Colon (tissue), 2 donors: ENCODE data around the gene EPHB6.

Experiments used
- FAIRE-seq: peaks from 2 replicates; lab custom pipeline; 2012; peaks lifted over from hg19 to GRCh38; lab: Jason Lieb, UNC
- donor health status: control.
- donor health status: control.

Gene EPHB6

GRCh38 chr7:142835487-142835886 lies 19.4 kb upstream of the EPHB6 start:
- no peak for FAIRE-seq

GRCh38 chr7:142836426-142836825 lies 18.4 kb upstream of the EPHB6 start:
- FAIRE-seq: no peak

- FAIRE-seq: no peak
These were observed 16.2 kb upstream of the EPHB6 start for GRCh38 chr7:142838461-142839213.

GRCh38 chr7:142842251-142842766 lies 12.6 kb upstream of the EPHB6 start:
- no peak for FAIRE-seq

GRCh38 chr7:142847353-142847752 lies 7.5 kb upstream of the EPHB6 start:
- FAIRE-seq: no peak

- FAIRE-seq: no peak
These were observed 3.6 kb upstream of the EPHB6 start for GRCh38 chr7:142851269-142851668.

- FAIRE-seq: no peak
These were observed 3.0 kb upstream of the EPHB6 start for GRCh38 chr7:142851919-142852318.

GRCh38 chr7:142853739-142854371 lies 1.0 kb upstream of the EPHB6 start:
- FAIRE-seq: no peak

GRCh38 chr7:142855114-142855743 lies 353 bp downstream of the EPHB6 start:
- FAIRE-seq: no peak

- FAIRE-seq: no peak
These were observed 1.1 kb downstream of the EPHB6 start for GRCh38 chr7:142855756-142856564.

GRCh38 chr7:142856565-142857245 lies 1.8 kb downstream of the EPHB6 start:
- no peak for FAIRE-seq

GRCh38 chr7:142857625-142858024 lies 2.7 kb downstream of the EPHB6 start:
- FAIRE-seq: no peak

- no peak for FAIRE-seq
These were observed 4.5 kb downstream of the EPHB6 start for GRCh38 chr7:142859411-142859810.

- no peak for FAIRE-seq
These were observed 5.0 kb downstream of the EPHB6 start for GRCh38 chr7:142859829-142860228.

- FAIRE-seq: no peak
These were observed 6.1 kb downstream of the EPHB6 start for GRCh38 chr7:142860968-142861367.

- no peak for FAIRE-seq
These were observed 7.5 kb downstream of the EPHB6 start for GRCh38 chr7:142862351-142862750.

GRCh38 chr7:142862786-142863400 lies 8.0 kb downstream of the EPHB6 start:
- FAIRE-seq: no peak

GRCh38 chr7:142863891-142864685 lies 9.2 kb downstream of the EPHB6 start:
- FAIRE-seq: no peak

- no peak for FAIRE-seq
These were observed 10.3 kb downstream of the EPHB6 start for GRCh38 chr7:142864980-142865747.

GRCh38 chr7:142865766-142866165 lies 10.9 kb downstream of the EPHB6 start:
- FAIRE-seq: no peak
